ENCODE results near the gene SH3RF3. TPM values are rescaled to one million over a fixed set of nuclear protein-coding genes. Genes with fewer than 3 reads are reported as not detected.

SH3RF3 gene
- total RNA-seq, 4 donors from 2014 or later: 5.3 to 10.0 (median 8.0) TPM

DNA sequence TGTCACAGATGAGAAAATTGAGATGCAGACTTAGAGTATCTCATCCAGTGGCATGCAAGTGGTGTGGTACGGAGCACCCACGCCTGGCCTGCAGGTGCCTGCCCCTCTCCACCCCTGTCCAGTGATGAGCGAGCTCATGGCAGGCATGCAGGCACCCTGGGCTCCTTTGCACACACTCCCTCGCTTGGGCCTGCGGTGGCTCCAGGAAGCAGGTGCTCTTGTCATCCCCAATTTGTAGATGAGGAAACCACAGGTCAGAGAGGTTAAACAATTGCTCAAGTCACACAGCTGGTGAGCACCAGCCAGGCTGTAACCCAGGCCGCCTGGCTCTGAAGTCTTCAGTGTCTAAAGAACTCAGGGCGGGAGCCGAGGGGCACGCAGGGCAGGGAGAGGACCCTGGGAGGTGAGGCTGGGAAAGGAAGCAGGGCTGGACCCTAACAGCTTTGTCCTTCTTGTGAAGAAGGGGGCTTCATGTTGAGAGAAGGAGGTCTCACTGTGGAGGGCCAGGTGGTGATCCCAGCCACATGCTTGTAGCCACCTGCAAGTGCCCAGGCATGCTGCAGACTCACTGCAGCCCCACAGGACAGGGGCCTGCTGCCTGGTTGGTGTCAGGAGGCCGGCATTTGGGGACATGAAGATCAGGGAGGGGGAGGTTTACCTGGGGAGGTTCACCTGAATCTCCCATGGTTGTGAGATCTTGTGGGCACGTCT lies 166.2 kb downstream of the SH3RF3 start:
- TF ChIP-seq CTCF (IDR thresholded peaks at IDR 0.05; ENCODE audit: low read depth): no peak

DNA sequence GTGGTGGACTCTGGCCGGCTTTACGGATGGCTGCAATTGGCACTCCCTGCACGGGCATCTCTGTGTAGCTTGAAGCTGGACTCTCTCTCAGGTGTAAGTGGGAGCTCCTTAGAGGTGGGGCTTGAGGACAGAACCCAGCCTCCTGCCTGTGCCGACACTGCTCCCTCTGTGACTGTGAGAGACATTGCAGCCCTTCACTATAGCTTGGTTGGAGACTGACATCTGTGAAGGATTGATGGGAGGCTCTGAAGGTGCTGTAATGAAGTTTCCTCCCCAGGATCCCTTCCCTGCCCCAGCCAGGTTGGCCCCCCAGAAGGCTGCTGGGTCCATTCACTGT lies 166.7 kb downstream of the SH3RF3 start:
- no peak for TF ChIP-seq CTCF (IDR thresholded peaks at IDR 0.05; ENCODE audit: low read depth)

DNA sequence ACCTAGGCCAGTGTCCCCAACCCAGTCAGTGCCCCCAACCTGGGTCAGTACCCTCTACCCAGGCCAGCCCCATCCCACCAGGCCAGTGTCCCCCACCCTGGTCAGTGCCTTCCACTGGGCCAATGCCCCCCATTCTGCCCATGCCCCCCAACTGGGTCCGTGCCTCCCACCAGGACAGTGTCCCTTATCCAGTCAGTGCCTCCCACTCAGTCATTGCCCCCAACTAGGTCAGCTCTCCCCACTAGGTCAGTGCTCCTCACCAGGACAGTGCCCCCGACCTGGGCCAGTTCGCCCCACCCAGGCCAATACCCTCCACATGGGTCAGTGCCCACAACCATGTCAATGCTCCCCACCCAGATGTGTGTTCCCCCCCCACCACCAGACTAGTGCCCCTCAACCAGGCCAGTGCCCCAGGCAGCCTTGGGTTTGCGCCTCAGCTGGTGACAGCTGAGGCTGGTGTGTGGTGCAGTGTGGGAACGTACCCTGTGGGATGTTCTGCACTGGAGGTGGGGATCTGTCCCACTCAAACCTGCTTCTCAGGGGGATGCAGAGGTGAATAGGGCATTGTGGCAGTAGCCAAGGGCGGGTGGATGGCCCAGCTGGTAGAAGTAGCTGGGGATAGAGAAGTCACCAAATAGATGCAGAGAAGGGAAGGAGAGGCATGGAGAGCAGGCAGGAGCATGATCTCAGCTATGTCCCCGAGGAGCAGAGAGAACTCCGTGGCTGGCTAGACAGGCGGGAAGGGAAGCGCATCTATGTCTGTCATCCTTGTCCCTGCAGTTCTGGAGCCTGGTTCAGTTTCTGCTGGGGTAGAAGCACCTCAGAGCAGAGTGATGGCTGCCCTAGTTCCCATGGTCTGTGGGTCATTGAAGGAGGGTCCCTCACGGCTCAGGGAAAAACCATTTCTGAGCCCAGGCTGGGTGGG lies 168.8 kb downstream of the SH3RF3 start:
- TF ChIP-seq CTCF (IDR thresholded peaks at IDR 0.05; ENCODE audit: low read depth): no peak

DNA sequence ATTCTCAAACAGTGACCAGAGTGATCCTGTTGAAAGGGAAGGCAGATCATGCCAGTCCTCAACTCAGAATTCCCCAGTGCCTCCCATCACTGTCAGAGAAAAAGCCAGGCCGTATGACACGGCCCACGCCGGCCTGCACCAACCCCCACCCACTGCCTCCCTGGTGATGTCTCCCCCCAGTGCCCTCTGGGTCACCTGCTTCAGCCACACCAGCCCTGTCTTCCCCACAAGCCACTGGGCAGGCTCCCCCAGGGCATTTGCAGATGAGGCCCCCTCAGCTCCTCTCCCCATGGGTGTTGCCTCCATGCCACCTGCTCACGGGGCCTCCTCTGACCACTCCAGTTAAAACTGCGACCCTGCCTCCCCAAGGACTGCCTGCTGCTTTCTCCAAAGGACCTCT lies 169.8 kb downstream of the SH3RF3 start:
- TF ChIP-seq CTCF (IDR thresholded peaks at IDR 0.05; ENCODE audit: low read depth): no peak

GRCh38 chr2:109299536-109299935 lies 170.5 kb downstream of the SH3RF3 start:
- TF ChIP-seq CTCF (IDR thresholded peaks at IDR 0.05; ENCODE audit: low read depth): no peak

- TF ChIP-seq CTCF (IDR thresholded peaks at IDR 0.05; ENCODE audit: low read depth): no peak
Observed at GRCh38 chr2:109300582-109300981, 171.6 kb downstream of the SH3RF3 start.

DNA sequence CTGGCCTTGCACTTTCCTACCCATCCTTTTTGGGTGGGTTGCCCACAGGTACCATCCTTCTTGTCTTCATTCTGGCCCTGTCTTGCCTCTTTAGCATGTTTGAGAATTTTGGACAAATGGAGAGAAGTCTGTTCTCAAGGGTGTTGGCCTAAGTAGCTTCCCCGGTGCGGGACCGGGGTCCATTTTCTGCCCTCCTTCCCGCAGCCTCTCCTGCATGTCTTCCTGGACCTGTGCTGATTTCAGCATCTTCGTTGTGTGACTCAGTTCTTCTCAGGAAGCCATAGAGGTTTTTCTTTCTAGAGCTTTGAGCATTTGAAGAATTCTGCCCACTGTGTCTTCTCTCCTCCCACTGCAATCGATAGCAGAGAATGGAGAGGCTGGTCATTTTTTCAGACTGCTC lies 172.7 kb downstream of the SH3RF3 start:
- no peak for TF ChIP-seq CTCF (IDR thresholded peaks at IDR 0.05; ENCODE audit: low read depth)
